ENCODE data around the gene DNAH7. TPM values are rescaled to one million over a fixed set of nuclear protein-coding genes. Genes with fewer than 3 reads are reported as not detected.
"Not testable (repeated sequence)": the region's sequence is repeated elsewhere in the genome, so short reads cannot be mapped to it uniquely, and the experiment has no call there.

The DNAH7 gene
- total RNA-seq, 4 donors from 2014 or later, result 9.9 to 21.7 (median 15.5) TPM

GRCh38 chr2:195700480-195700879, 368.2 kb downstream of the DNAH7 start:
- H3K4me3 ChIP-seq (replicated peaks in 1 of 3), result no peak overlapping the region
- no peaks in the 10 kb centered on the region for H3K27me3 ChIP-seq
- no peaks in the 10 kb centered on the region for H3K36me3 ChIP-seq
- TF ChIP-seq CTCF (IDR thresholded peaks at IDR 0.05), result no peak
- no peak for TF ChIP-seq POLR2A (IDR thresholded peaks at IDR 0.05)
- 65 to 93% methylated on average over 3 of the region's 3 CpGs for WGBS, 2 donors
- no peak overlapping the region for H3K27ac ChIP-seq
- H3K9me3 ChIP-seq, result no peaks in the 10 kb centered on the region
- intact Hi-C loops (cut with DNase I), result no loop called here
- no peak for DNase-seq
- H3K4me1 ChIP-seq, result no peaks in the 10 kb centered on the region

DNA sequence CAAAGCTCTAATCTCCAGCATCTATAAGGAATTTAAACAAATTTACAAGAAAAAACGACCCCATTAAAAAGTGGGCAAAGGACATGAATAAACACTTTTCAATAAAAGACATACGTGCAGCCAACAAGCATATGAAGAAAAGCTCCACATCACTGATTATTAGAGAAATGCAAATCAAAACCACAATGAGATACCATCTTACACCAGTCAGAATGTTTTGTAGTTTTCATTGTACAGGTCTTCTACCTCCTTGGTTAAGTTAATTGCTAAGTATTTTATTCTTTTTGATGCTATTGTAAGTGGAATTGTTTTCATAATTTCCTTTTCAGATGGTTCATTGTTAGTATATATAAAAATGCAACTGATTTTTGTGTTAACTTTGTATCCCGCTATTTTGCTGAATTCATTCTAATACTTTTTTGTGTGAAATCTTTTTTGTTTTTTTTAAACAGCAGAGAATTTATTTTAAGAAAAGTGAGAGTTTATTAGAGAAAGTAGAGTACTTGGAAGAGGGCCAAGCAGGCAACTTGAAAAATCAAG, 370.9 kb downstream of the DNAH7 start:
- DNase-seq, result no peak
- H3K9me3 ChIP-seq, result no peaks in the 10 kb centered on the region
- no peaks in the 10 kb centered on the region for H3K27me3 ChIP-seq
- 55 to 61% methylated on average over 3 of the region's 3 CpGs for WGBS, 2 donors
- no peaks in the 10 kb centered on the region for H3K36me3 ChIP-seq
- no peaks in the 10 kb centered on the region for H3K4me1 ChIP-seq
- no peak overlapping the region for H3K4me3 ChIP-seq (replicated peaks in 1 of 3)
- H3K27ac ChIP-seq, result no peak overlapping the region
- intact Hi-C loops (cut with DNase I), result no loop called here
- no peak for TF ChIP-seq CTCF (IDR thresholded peaks at IDR 0.05)
- no peak for TF ChIP-seq POLR2A (IDR thresholded peaks at IDR 0.05)

GRCh38 chr2:195696012-195696411, 372.6 kb downstream of the DNAH7 start:
- H3K9me3 ChIP-seq, result no peaks in the 10 kb centered on the region
- intact Hi-C loops (cut with DNase I), result no loop called here
- H3K27ac ChIP-seq, result no peak overlapping the region
- no peaks in the 10 kb centered on the region for H3K27me3 ChIP-seq
- no peak overlapping the region for H3K4me3 ChIP-seq (replicated peaks in 1 of 3)
- DNase-seq, result no peak
- 94 to 95% methylated on average over 1 of the region's 1 CpG for WGBS, 2 donors
- H3K36me3 ChIP-seq, result no peaks in the 10 kb centered on the region
- H3K4me1 ChIP-seq, result no peaks in the 10 kb centered on the region
- TF ChIP-seq POLR2A (IDR thresholded peaks at IDR 0.05) (no peak), CTCF (IDR thresholded peaks at IDR 0.05) (no peak)

- TF ChIP-seq POLR2A (IDR thresholded peaks at IDR 0.05) (no peak), CTCF (IDR thresholded peaks at IDR 0.05) (no peak)
- peaks cover 0 to 3% of the 10 kb centered on the region in 2 donors for H3K36me3 ChIP-seq
- intact Hi-C loops (cut with DNase I), result no loop called here
- WGBS, 2 donors, result 93 to 94% methylated on average over 6 to 8 of the region's 8 CpGs
- H3K9me3 ChIP-seq, result no peaks in the 10 kb centered on the region
- no peak overlapping the region for H3K27ac ChIP-seq
- no peaks in the 10 kb centered on the region for H3K4me1 ChIP-seq
- no peak overlapping the region for H3K4me3 ChIP-seq (replicated peaks in 1 of 3)
- DNase-seq, result no peak
- no peaks in the 10 kb centered on the region for H3K27me3 ChIP-seq
Observed at GRCh38 chr2:195695002-195695631, 373.5 kb downstream of the DNAH7 start.

DNA sequence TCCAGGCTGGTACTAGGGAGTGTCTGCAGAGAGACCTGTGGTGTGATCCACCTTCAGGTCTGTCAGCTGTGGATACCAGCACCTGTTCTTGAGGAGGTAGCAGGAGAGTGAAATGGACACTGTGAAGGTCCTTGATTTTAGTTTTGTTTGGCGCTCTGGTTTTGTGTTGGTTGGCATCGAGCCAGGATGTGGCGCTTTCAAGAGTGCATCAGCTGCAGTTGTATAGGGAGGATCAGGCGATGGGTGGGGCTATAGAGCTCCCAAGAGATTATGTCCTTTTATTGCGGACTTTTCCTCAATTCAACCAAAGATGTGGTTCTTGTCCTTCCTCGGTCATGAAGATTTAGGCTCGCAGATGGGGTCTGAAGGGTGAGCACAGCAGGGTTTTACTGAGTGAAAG, 374.1 kb downstream of the DNAH7 start:
- peak; percentile 35 to 37 for DNase-seq
- Histone ChIP-seq H3K27ac (no peak overlapping the region), H3K4me3 (replicated peaks in 1 of 3) (no peak overlapping the region), H3K36me3 (peaks cover 0 to 3% of the 10 kb centered on the region in 2 donors), H3K9me3 (no peaks in the 10 kb centered on the region), H3K27me3 (no peaks in the 10 kb centered on the region), H3K4me1 (no peaks in the 10 kb centered on the region)
- 78 to 80% methylated on average over 7 of the region's 7 CpGs for WGBS, 2 donors
- intact Hi-C loops (cut with DNase I), result no loop called here
- no peak for TF ChIP-seq POLR2A (IDR thresholded peaks at IDR 0.05)
- TF ChIP-seq CTCF (IDR thresholded peaks at IDR 0.05), result no peak

DNA sequence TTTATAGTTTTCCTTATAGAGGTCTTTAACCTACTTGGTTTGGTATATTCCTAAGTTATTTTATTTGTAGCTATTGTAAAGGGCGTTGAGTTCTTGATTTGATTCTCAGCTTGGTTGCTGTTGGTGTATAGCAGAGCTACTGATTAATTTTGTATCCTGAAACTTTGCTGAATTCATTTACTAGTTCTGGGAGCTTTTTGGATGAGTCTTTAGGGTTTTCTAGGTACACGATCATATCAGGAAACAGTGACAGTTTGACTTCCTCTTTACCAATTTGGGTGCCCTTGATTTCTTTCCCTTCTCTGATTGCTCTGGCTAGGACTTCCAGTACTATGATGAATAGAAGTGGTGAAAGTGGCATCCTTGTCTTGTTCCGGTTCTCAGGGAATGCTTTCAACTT, 376.1 kb downstream of the DNAH7 start:
- intact Hi-C loops (cut with DNase I); H3K27me3 ChIP-seq; H3K9me3 ChIP-seq; H3K36me3 ChIP-seq; DNase-seq; H3K4me1 ChIP-seq; H3K27ac ChIP-seq; H3K4me3 ChIP-seq (replicated peaks in 1 of 3): not testable (repeated sequence)
- 88 to 92% methylated on average over 3 of the region's 3 CpGs for WGBS, 2 donors
